Fibroblast of upper back skin (primary cell): ENCODE measurements around the gene RLIM.

Experiments used
- DNase-seq: peaks from one replicate; pipeline ENCODE4 v3.0.0-alpha.2; 2013

RLIM gene

DNA sequence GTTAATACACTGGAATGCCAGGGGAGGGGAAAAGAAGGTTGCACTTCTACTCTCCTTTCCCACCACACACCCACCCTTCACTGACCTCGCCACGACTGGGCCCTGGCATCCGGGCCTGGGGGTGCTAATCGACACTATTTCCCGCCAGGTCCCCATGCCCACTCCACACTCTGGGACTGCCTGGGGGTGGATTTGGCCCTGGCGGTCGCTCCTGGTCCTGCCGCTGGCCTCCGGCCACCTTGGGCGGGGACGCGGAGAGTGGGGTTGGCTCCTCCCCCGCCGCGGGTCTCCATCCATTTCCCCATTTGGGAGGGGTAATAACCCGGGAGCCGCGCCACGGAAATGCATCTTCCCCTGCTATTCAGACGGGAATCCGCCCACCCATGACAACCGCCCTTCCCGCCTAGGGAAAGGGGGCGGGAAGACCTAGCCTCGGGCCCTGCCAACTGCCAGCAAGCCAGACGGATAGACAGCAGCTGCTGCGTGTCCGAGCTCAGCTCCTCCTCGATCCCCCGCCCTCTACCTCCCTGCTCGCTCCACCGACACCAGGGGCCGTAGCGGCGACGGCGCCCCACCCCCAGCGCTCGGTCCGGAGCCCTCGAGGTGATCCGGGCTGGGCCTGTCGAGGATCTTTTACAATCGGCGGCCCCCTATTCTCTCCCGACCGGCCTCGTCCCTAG lies 78.1 kb downstream of the RLIM start:
- DNase-seq = peak; percentile 81

DNA sequence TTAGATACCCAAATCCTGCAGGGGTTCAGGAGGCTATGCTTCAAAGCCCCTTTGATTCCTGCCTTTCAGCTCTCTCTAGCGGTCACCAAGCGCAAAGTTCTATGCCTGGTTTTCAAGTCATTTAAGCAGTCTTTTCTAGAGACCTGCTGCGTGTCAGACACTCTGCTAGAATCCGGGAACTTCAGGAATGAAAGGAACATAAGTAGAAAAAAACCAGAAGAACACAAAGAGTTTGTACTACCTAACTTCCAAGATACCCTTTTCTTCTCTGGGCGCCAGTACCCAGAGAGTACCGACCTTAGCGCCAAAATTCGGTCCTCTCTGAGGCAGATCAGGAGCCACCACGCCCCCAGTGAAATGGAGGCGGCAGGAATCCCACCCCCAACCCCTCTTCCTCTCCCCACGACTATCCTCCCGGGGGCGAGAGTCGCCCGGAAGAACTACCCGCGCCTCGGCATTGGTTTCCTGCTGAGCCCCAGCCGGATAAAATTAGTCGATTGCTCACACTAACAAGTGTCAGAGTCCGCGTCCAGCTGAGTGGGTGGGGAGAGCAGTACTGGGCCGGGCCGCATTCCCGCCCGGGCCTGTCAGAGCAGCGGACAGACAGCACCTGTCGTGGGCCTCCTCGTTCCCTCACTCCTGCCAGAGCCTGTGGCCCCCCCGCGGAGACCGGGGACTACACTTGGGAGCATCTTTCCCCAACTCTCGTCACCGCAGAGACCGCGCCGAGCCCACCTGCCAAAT lies 78.8 kb downstream of the RLIM start:
- peak; percentile 73 for DNase-seq
